Stimulated activated CD4-positive, alpha-beta T cell treated with anti-CD3 and anti-CD28 coated beads, Interleukin-15, amount 100 ng/mL, for 1 hour (primary cell): ENCODE results near the gene ITGAX.
"Not testable (repeated sequence)": the region's sequence is repeated elsewhere in the genome, so short reads cannot be mapped to it uniquely, and the experiment has no call there.

ENCODE experiments used
- DNase-seq, 2 donors: peaks; one replicate each; pipeline ENCODE4 v3.0.0-alpha.2; 2020; ENCODE audit warnings: low read depth in 1 of 2, low spot score in 1 of 2

The ITGAX gene

GRCh38 chr16:31354394-31355291 is at the start of gene ITGAX:
Gene ITGAX (plus strand): TSS chr16:31355176. CDS start chr16:31355255, 79 bp downstream.
- no peak for DNase-seq

- DNase-seq, result no peak
These were observed 49.8 kb upstream of the ITGAX start for GRCh38 chr16:31305219-31305618.

- DNase-seq, result not testable (repeated sequence)
These were observed 46.6 kb upstream of the ITGAX start for GRCh38 chr16:31308381-31308780.

- DNase-seq, result no peak
These were observed 32.5 kb upstream of the ITGAX start for GRCh38 chr16:31322500-31322899.

GRCh38 chr16:31323959-31324629 is 30.9 kb upstream of the ITGAX start:
- DNase-seq, result no peak

GRCh38 chr16:31325171-31325570 is 29.8 kb upstream of the ITGAX start:
- DNase-seq, result no peak

- DNase-seq, result no peak
These were observed 27.2 kb upstream of the ITGAX start for GRCh38 chr16:31327646-31328225.

GRCh38 chr16:31328322-31329052 is 26.5 kb upstream of the ITGAX start:
- no peak for DNase-seq

- DNase-seq, result no peak
These were observed 25.1 kb upstream of the ITGAX start for GRCh38 chr16:31329671-31330552.

GRCh38 chr16:31330553-31330890 is 24.5 kb upstream of the ITGAX start:
- DNase-seq, result no peak

GRCh38 chr16:31331141-31331764 is 23.7 kb upstream of the ITGAX start:
- DNase-seq, result no peak

- no peak for DNase-seq
These were observed 23.1 kb upstream of the ITGAX start for GRCh38 chr16:31331807-31332301.

- no peak for DNase-seq
These were observed 22.4 kb upstream of the ITGAX start for GRCh38 chr16:31332544-31332943.

GRCh38 chr16:31333686-31334649 is 21.0 kb upstream of the ITGAX start:
- no peak for DNase-seq

GRCh38 chr16:31334934-31335333 is 20.0 kb upstream of the ITGAX start:
- no peak for DNase-seq

GRCh38 chr16:31335431-31335830 is 19.5 kb upstream of the ITGAX start:
- no peak for DNase-seq

GRCh38 chr16:31338166-31338685 is 16.8 kb upstream of the ITGAX start:
- not testable (repeated sequence) for DNase-seq

- no peak for DNase-seq
These were observed 10.3 kb upstream of the ITGAX start for GRCh38 chr16:31344712-31345111.
